NOMO-1 treated with DMSO at 0.1 percent for 48 hours (cell line): Measurements from ENCODE around the gene GRIN2A.

Experiments used
- DNase-seq: peaks from one replicate; lab custom pipeline; 2025; ENCODE audit not compliant: unreplicated experiment; lab: John Stamatoyannopoulos, UW

The GRIN2A gene

GRCh38 chr16:9826656-9827055 lies 355.6 kb downstream of the GRIN2A start:
- no peak for DNase-seq

- no peak for DNase-seq
Observed at GRCh38 chr16:9824200-9825068, 357.8 kb downstream of the GRIN2A start.

- DNase-seq, result no peak
Observed at GRCh38 chr16:9823510-9823909, 358.7 kb downstream of the GRIN2A start.

- no peak for DNase-seq
Observed at GRCh38 chr16:9821970-9822369, 360.3 kb downstream of the GRIN2A start.

- DNase-seq, result no peak
Observed at GRCh38 chr16:9821331-9821730, 360.9 kb downstream of the GRIN2A start.

GRCh38 chr16:9820476-9821246 lies 361.6 kb downstream of the GRIN2A start:
- no peak for DNase-seq

GRCh38 chr16:9818702-9819101 lies 363.5 kb downstream of the GRIN2A start:
- DNase-seq, result no peak

GRCh38 chr16:9817586-9817985 lies 364.6 kb downstream of the GRIN2A start:
- DNase-seq, result no peak

- DNase-seq, result no peak
Observed at GRCh38 chr16:9816644-9817043, 365.6 kb downstream of the GRIN2A start.

- no peak for DNase-seq
Observed at GRCh38 chr16:9813665-9814064, 368.6 kb downstream of the GRIN2A start.

- no peak for DNase-seq
Observed at GRCh38 chr16:9808210-9808609, 374.0 kb downstream of the GRIN2A start.

GRCh38 chr16:9807302-9807701 lies 374.9 kb downstream of the GRIN2A start:
- DNase-seq, result no peak

GRCh38 chr16:9805109-9805508 lies 377.1 kb downstream of the GRIN2A start:
- DNase-seq, result no peak

GRCh38 chr16:9802160-9802559 lies 380.1 kb downstream of the GRIN2A start:
- DNase-seq, result no peak

GRCh38 chr16:9801651-9802050 lies 380.6 kb downstream of the GRIN2A start:
- DNase-seq, result no peak

- DNase-seq, result no peak
Observed at GRCh38 chr16:9800186-9800738, 382.0 kb downstream of the GRIN2A start.

- DNase-seq, result no peak
Observed at GRCh38 chr16:9798952-9799580, 383.2 kb downstream of the GRIN2A start.

GRCh38 chr16:9798474-9798873 lies 383.8 kb downstream of the GRIN2A start:
- no peak for DNase-seq

GRCh38 chr16:9797306-9797705 lies 384.9 kb downstream of the GRIN2A start:
- no peak for DNase-seq

GRCh38 chr16:9793623-9794022 lies 388.6 kb downstream of the GRIN2A start:
- DNase-seq, result no peak

GRCh38 chr16:9791556-9791955 lies 390.7 kb downstream of the GRIN2A start:
- DNase-seq, result no peak
